OCI-LY3 (cell line): ENCODE data around the gene RAPGEF2.
"Not testable (repeated sequence)": the region's sequence is repeated elsewhere in the genome, so short reads cannot be mapped to it uniquely, and the experiment has no call there.

Source experiments
- H2AFZ ChIP-seq: fragments of 200-600, 300-600 bp; shearing (Covaris generic); 2 replicates; pipeline ENCODE4 v1.6.0; 2014; ENCODE audit warnings: antibody characterized with exemption, low read depth, low read length
- H3K27ac ChIP-seq: fragments of 200-600, 300-600 bp; sonication (generic); 2 replicates; pipeline ENCODE4 v1.5.1; 2014; ENCODE audit warnings: mild to moderate bottlenecking, low read length, moderate library complexity, mixed read lengths
- H3K27me3 ChIP-seq: fragments of 200-600, 300-600 bp; sonication (generic); 2 replicates; pipeline ENCODE4 v1.6.1; 2014; ENCODE audit warnings: low read depth, low read length, mixed read lengths
- H3K36me3 ChIP-seq: fragments of 200-600, 300-600 bp; sonication (generic); replicated peaks from 2 replicates; pipeline ENCODE3; 2014; ENCODE audit warnings: low read depth, low read length, mixed read lengths
- H3K4me1 ChIP-seq: fragments of 300-600, 200-600 bp; sonication (generic); 2 replicates; pipeline ENCODE4 v1.6.1; 2014; ENCODE audit warnings: low read length, mixed read lengths
- H3K4me2 ChIP-seq: fragments of 200-600, 300-600 bp; sonication (generic); 2 replicates; pipeline ENCODE4 v1.6.1; 2014; ENCODE audit warnings: low read length, mixed read lengths
- H3K4me3 ChIP-seq: fragments of 300-600, 200-600 bp; sonication (generic); 2 replicates; pipeline ENCODE4 v1.5.1; 2014; ENCODE audit warnings: antibody characterized with exemption, mild to moderate bottlenecking, low read length, moderate library complexity
- H3K79me2 ChIP-seq: fragments of 300-600, 200-600 bp; shearing (Covaris generic); 2 replicates; pipeline ENCODE4 v1.6.1; 2014; ENCODE audit warnings: mild to moderate bottlenecking, low read length, mixed read lengths
- H3K9ac ChIP-seq: fragments of 300-600, 200-600 bp; shearing (Covaris generic); 2 replicates; pipeline ENCODE4 v1.6.0; 2014; ENCODE audit warnings: mild to moderate bottlenecking, low read length, moderate library complexity
- H3K9me3 ChIP-seq: fragments of 200-600, 300-600 bp; shearing (Covaris generic); 2 replicates; pipeline ENCODE4 v1.6.1; 2014; ENCODE audit warnings: low read length, mixed read lengths; ENCODE audit not compliant: insufficient read depth
- H4K20me1 ChIP-seq: fragments of 200-600, 300-600 bp; sonication (generic); 2 replicates; pipeline ENCODE4 v1.6.1; 2016; ENCODE audit warnings: low read length, mixed read lengths; ENCODE audit not compliant: insufficient read depth
- CTCF ChIP-seq: fragments of 200-600, 300-600 bp; sonication (generic); IDR thresholded peaks from 2 replicates; pipeline ENCODE4 v1.5.1; 2014; ENCODE audit warnings: antibody characterized with exemption, low read length, low read depth
- EZH2phosphoT487 ChIP-seq: fragments of 200-600 bp; shearing (Covaris generic); IDR thresholded peaks from 2 replicates; pipeline ENCODE4 v1.6.1; 2018; ENCODE audit warnings: antibody characterized with exemption, mixed run types, low read depth

Gene RAPGEF2

GRCh38 chr4:159376289-159376688 lies 273.4 kb downstream of the RAPGEF2 start:
- no peaks in the 10 kb centered on the region for H3K36me3 ChIP-seq
- no peak overlapping the region for H3K4me2 ChIP-seq
- no peaks in the 10 kb centered on the region for H3K27me3 ChIP-seq
- H3K9ac ChIP-seq = no peak overlapping the region
- no peaks in the 10 kb centered on the region for H3K9me3 ChIP-seq
- no peak overlapping the region for H2AFZ ChIP-seq
- H3K4me3 ChIP-seq = no peak overlapping the region
- H3K4me1 ChIP-seq = no peaks in the 10 kb centered on the region
- no peaks in the 10 kb centered on the region for H4K20me1 ChIP-seq
- H3K27ac ChIP-seq = no peak overlapping the region
- TF ChIP-seq EZH2phosphoT487 = no peak
- TF ChIP-seq CTCF = no peak
- no peaks in the 10 kb centered on the region for H3K79me2 ChIP-seq

GRCh38 chr4:159378056-159378616 lies 275.3 kb downstream of the RAPGEF2 start:
- H3K4me1 ChIP-seq = no peaks in the 10 kb centered on the region
- no peak overlapping the region for H3K9ac ChIP-seq
- H4K20me1 ChIP-seq = no peaks in the 10 kb centered on the region
- TF ChIP-seq EZH2phosphoT487 (no peak), CTCF (no peak)
- no peaks in the 10 kb centered on the region for H3K79me2 ChIP-seq
- H2AFZ ChIP-seq = no peak overlapping the region
- H3K4me3 ChIP-seq = no peak overlapping the region
- no peak overlapping the region for H3K4me2 ChIP-seq
- no peaks in the 10 kb centered on the region for H3K9me3 ChIP-seq
- H3K27me3 ChIP-seq = no peaks in the 10 kb centered on the region
- H3K27ac ChIP-seq = no peak overlapping the region
- no peaks in the 10 kb centered on the region for H3K36me3 ChIP-seq

DNA sequence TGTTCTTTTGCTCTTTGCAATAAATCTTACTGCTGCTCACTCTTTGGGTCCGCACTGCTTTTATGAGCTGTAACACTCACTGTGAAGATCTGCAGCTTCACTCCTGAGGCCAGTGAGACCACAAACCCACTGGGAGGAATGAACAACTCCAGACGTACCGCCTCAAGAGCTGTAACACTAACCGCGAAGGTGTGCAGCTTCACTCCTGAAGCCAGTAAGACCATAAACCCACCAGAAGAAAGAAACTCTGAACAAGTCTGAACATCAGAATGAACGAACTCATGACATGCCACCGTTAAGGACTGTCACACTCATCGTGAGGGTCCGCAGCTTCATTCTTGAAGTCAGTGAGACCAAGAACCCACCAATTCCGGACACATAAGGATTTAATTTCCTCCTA lies 276.2 kb downstream of the RAPGEF2 start:
- not testable (repeated sequence) for H3K9ac ChIP-seq, H3K4me2 ChIP-seq

GRCh38 chr4:159379836-159380235 lies 277.0 kb downstream of the RAPGEF2 start:
- Histone ChIP-seq H3K27me3 (no peaks in the 10 kb centered on the region), H3K79me2 (no peaks in the 10 kb centered on the region), H3K27ac (no peak overlapping the region), H4K20me1 (no peaks in the 10 kb centered on the region), H3K4me1 (no peaks in the 10 kb centered on the region), H3K9ac (no peak overlapping the region), H3K4me3 (no peak overlapping the region), H3K4me2 (no peak overlapping the region), H2AFZ (no peak overlapping the region), H3K36me3 (no peaks in the 10 kb centered on the region), H3K9me3 (no peaks in the 10 kb centered on the region)
- no peak for TF ChIP-seq CTCF
- TF ChIP-seq EZH2phosphoT487 = no peak

More for the DNA sequence above, 276.2 kb downstream of the RAPGEF2 start:
- not testable (repeated sequence) for H4K20me1 ChIP-seq, H3K36me3 ChIP-seq, H3K4me1 ChIP-seq, H3K79me2 ChIP-seq, H3K27ac ChIP-seq, H3K27me3 ChIP-seq, H2AFZ ChIP-seq, H3K9me3 ChIP-seq, H3K4me3 ChIP-seq
